ENCODE measurements around the gene RAB24.
A peak's percentile ranks its signal among the peaks of the same experiment; 100 is the strongest.

The RAB24 gene

GRCh38 chr5:177336603-177337494, 33.3 kb upstream of the RAB24 start:
- TF ChIP-seq CTCF (IDR thresholded peaks at IDR 0.05; ENCODE audit: insufficient read depth, low read depth, low read length, missing control alignments), result no peak
- H3K4me3 ChIP-seq (ENCODE audit: low read length), result no peak overlapping the region
- no peak for DNase-seq (ENCODE audit: low read depth)

GRCh38 chr5:177336112-177336511, 32.6 kb upstream of the RAB24 start:
- peak; percentile 37 for DNase-seq (ENCODE audit: low read depth)
- H3K4me3 ChIP-seq (ENCODE audit: low read length), result no peak overlapping the region
- TF ChIP-seq CTCF (IDR thresholded peaks at IDR 0.05; ENCODE audit: insufficient read depth, low read depth, low read length, missing control alignments), result peak; percentile 37

GRCh38 chr5:177335701-177336065, 32.2 kb upstream of the RAB24 start:
- H3K4me3 ChIP-seq (ENCODE audit: low read length), result no peak overlapping the region
- no peak for DNase-seq (ENCODE audit: low read depth)
- no peak for TF ChIP-seq CTCF (IDR thresholded peaks at IDR 0.05; ENCODE audit: insufficient read depth, low read depth, low read length, missing control alignments)

GRCh38 chr5:177334781-177335700, 31.5 kb upstream of the RAB24 start:
- DNase-seq (ENCODE audit: low read depth), result no peak

GRCh38 chr5:177334155-177334551, 30.6 kb upstream of the RAB24 start:
- no peak overlapping the region for H3K4me3 ChIP-seq (ENCODE audit: low read length)
- no peak for DNase-seq (ENCODE audit: low read depth)
- TF ChIP-seq CTCF (IDR thresholded peaks at IDR 0.05; ENCODE audit: insufficient read depth, low read depth, low read length, missing control alignments), result no peak

More at GRCh38 chr5:177334781-177335700, 31.5 kb upstream of the RAB24 start:
- TF ChIP-seq CTCF (IDR thresholded peaks at IDR 0.05; ENCODE audit: insufficient read depth, low read depth, low read length, missing control alignments), result no peak
- H3K4me3 ChIP-seq (ENCODE audit: low read length), result no peak overlapping the region

GRCh38 chr5:177333420-177334154, 30.1 kb upstream of the RAB24 start:
- H3K4me3 ChIP-seq (ENCODE audit: low read length), result no peak overlapping the region
- TF ChIP-seq CTCF (IDR thresholded peaks at IDR 0.05; ENCODE audit: insufficient read depth, low read depth, low read length, missing control alignments), result no peak
- DNase-seq (ENCODE audit: low read depth), result no peak
